ENCODE data around the gene TYROBP.

Gene TYROBP

GRCh38 chr19:35939307-35940077 lies 31.4 kb upstream of the TYROBP start:
- CTCF ChIA-PET: no interaction called here

GRCh38 chr19:35938282-35939224 lies 30.5 kb upstream of the TYROBP start:
- CTCF ChIA-PET: interaction anchor here (1.4 to 1.7 kb wide), 2 partner anchors 11 to 55 kb away, joined by 4 to 6 read pairs; no protein-coding TSS in a partner anchor
- DNase-seq (ENCODE audit: low read depth, low spot score): no peak
- peak overlapping the region; percentile 61 for H3K4me3 ChIP-seq (ENCODE audit: low read depth, low read length)
- TF ChIP-seq, protein P1, sequence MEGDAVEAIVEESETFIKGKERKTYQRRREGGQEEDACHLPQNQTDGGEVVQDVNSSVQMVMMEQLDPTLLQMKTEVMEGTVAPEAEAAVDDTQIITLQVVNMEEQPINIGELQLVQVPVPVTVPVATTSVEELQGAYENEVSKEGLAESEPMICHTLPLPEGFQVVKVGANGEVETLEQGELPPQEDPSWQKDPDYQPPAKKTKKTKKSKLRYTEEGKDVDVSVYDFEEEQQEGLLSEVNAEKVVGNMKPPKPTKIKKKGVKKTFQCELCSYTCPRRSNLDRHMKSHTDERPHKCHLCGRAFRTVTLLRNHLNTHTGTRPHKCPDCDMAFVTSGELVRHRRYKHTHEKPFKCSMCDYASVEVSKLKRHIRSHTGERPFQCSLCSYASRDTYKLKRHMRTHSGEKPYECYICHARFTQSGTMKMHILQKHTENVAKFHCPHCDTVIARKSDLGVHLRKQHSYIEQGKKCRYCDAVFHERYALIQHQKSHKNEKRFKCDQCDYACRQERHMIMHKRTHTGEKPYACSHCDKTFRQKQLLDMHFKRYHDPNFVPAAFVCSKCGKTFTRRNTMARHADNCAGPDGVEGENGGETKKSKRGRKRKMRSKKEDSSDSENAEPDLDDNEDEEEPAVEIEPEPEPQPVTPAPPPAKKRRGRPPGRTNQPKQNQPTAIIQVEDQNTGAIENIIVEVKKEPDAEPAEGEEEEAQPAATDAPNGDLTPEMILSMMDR (IDR thresholded peaks at IDR 0.05; ENCODE audit: insufficient read depth, low read length, missing control alignments): no peak
- POLR2A ChIA-PET: no interaction called here

More at GRCh38 chr19:35939307-35940077, 31.4 kb upstream of the TYROBP start:
- TF ChIP-seq, protein P1 (IDR thresholded peaks at IDR 0.05; ENCODE audit: insufficient read depth, low read length, missing control alignments): no peak
- POLR2A ChIA-PET: no interaction called here
- DNase-seq (ENCODE audit: low read depth, low spot score): no peak
- no peak overlapping the region for H3K4me3 ChIP-seq (ENCODE audit: low read depth, low read length)

DNA sequence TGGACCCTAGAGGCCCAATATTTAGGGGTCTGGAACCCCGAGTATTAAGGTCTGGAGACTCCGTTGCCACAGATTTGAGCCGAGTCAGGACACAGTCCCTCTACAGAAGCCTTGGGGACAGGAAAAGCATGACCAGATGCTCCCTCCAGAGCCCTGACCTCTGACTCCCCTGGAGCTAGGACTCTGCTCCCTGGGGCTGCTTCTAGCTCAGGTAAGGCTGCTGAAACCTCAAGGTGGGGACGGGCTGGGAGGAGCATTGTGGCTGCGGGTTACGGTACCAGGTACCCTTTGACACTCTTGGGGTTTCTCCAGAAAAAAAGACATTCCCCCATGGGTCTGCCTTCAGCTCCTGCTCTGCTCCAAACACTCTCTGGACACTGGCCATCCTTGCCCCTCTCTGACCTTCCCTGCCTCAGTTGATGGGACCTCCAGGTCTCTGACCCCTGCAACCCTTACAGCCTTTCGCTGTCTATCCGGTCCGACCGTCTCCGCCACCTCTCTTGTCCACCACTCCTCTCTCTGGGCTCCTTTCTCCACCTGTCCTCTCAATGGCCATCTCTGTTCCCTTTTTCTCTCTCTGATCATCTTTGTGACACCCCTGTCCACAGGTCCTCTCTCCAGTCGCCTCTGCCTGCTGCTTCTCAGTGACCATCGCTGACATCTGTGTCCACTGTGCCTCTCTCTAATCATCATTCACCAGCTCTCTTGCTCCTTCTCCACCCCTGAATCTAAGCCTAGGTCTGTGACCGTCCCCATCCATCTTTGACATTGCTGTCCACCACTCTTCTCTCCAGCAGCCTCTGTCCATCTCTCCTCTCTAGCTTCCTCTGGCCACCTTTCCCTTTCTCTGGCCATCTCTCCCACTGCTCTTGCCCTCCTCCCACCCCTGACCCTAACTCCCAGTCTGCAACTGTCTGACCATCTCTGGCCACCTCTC lies 29.5 kb upstream of the TYROBP start:
- ChIA-PET CTCF (interaction anchor here (0.9 to 1.7 kb wide), 3 partner anchors 11 to 55 kb away, joined by 4 to 6 read pairs (median 4); no protein-coding TSS in a partner anchor), POLR2A (no interaction called here)
- DNase-seq (ENCODE audit: low read depth, low spot score): no peak
- TF ChIP-seq, protein P1 (IDR thresholded peaks at IDR 0.05; ENCODE audit: insufficient read depth, low read length, missing control alignments): no peak
- H3K4me3 ChIP-seq (ENCODE audit: low read depth, low read length): peak overlapping the region; percentile 61

DNA sequence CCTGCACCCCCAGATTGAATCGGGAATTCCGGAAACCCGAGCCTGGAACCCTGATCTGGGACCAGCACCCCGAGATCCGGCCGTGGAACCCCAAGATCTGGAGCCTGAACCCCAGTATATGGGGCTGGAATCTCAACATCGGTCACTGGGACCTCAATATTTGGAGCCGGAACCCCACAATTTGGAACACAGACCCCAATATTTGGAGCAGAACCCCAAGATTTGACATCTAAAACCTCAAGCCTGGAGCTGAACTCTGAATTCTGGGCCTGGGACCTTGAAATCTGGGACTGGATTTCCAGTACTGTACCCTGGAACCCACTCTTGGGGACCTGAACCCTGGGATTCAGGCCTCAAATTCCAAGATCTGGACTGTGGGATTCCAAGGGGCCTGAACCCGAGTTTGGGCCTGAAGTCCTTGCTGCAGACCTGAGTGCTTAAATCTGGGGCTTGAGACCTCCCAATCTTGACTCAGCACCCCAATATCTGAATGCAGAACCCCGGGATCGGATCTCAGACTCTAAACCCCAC lies 28.7 kb upstream of the TYROBP start:
- POLR2A ChIA-PET: no interaction called here
- CTCF ChIA-PET: interaction anchor here (0.9 to 1.4 kb wide), 2 partner anchors 12 to 55 kb away, joined by 4 to 6 read pairs; no protein-coding TSS in a partner anchor

More for the DNA sequence above, 28.7 kb upstream of the TYROBP start:
- no peak for DNase-seq (ENCODE audit: low read depth, low spot score)
- TF ChIP-seq, protein P1 (IDR thresholded peaks at IDR 0.05; ENCODE audit: insufficient read depth, low read length, missing control alignments): no peak
- H3K4me3 ChIP-seq (ENCODE audit: low read depth, low read length): peak overlapping the region; percentile 61

Data from AG04449 (cell line).